Measurements from ENCODE around the gene ACRBP.
"Not testable (repeated sequence)": the region's sequence is repeated elsewhere in the genome, so short reads cannot be mapped to it uniquely, and the experiment has no call there.

The ACRBP gene

GRCh38 chr12:6605421-6606330, 41.6 kb downstream of the ACRBP start:
- TF ChIP-seq CTCF (IDR thresholded peaks at IDR 0.05; ENCODE audit: borderline replicate concordance, control extremely low read depth, extremely low read depth, insufficient read depth, missing control alignments) = no peak
- in situ Hi-C loops (cut with MboI; ENCODE audit: low sequenced_read_pairs, unreplicated experiment) = no loop called here
- DNase-seq (ENCODE audit: low spot score) = no peak

- in situ Hi-C loops (cut with MboI; ENCODE audit: low sequenced_read_pairs, unreplicated experiment) = no loop called here
- TF ChIP-seq CTCF (IDR thresholded peaks at IDR 0.05; ENCODE audit: borderline replicate concordance, control extremely low read depth, extremely low read depth, insufficient read depth, missing control alignments) = no peak
- no peak for DNase-seq (ENCODE audit: low spot score)
Observed at GRCh38 chr12:6604259-6605029, 42.8 kb downstream of the ACRBP start.

- TF ChIP-seq CTCF (IDR thresholded peaks at IDR 0.05; ENCODE audit: borderline replicate concordance, control extremely low read depth, extremely low read depth, insufficient read depth, missing control alignments) = no peak
- DNase-seq (ENCODE audit: low spot score) = no peak
- in situ Hi-C loops (cut with MboI; ENCODE audit: low sequenced_read_pairs, unreplicated experiment) = no loop called here
Observed at GRCh38 chr12:6603095-6603567, 44.1 kb downstream of the ACRBP start.

GRCh38 chr12:6602526-6602925, 44.7 kb downstream of the ACRBP start:
- TF ChIP-seq CTCF (IDR thresholded peaks at IDR 0.05; ENCODE audit: borderline replicate concordance, control extremely low read depth, extremely low read depth, insufficient read depth, missing control alignments) = no peak
- in situ Hi-C loops (cut with MboI; ENCODE audit: low sequenced_read_pairs, unreplicated experiment) = no loop called here
- no peak for DNase-seq (ENCODE audit: low spot score)

GRCh38 chr12:6595673-6596072, 51.6 kb downstream of the ACRBP start:
- in situ Hi-C loops (cut with MboI; ENCODE audit: low sequenced_read_pairs, unreplicated experiment); DNase-seq (ENCODE audit: low spot score): not testable (repeated sequence)

GRCh38 chr12:6592087-6592486, 55.1 kb downstream of the ACRBP start:
- no peak for DNase-seq (ENCODE audit: low spot score)
- in situ Hi-C loops (cut with MboI; ENCODE audit: low sequenced_read_pairs, unreplicated experiment) = no loop called here
- TF ChIP-seq CTCF (IDR thresholded peaks at IDR 0.05; ENCODE audit: borderline replicate concordance, control extremely low read depth, extremely low read depth, insufficient read depth, missing control alignments) = no peak
